Urinary bladder (tissue), 4 donors: ENCODE measurements around the gene DAZAP1. TPM values are rescaled to one million over a fixed set of nuclear protein-coding genes. Genes with fewer than 3 reads are reported as not detected.
A peak's percentile ranks its signal among the peaks of the same experiment; 100 is the strongest.

Source experiments
- DNase-seq: peaks from one replicate; pipeline ENCODE4 v3.0.0-alpha.2; 2015; ENCODE audit errors: extremely low spot score
- H3K27ac ChIP-seq: one replicate; pipeline ENCODE4 v1.5.1; 2013; ENCODE audit warnings: low read depth, mild to moderate bottlenecking, moderate library complexity
- H3K36me3 ChIP-seq: one replicate; pipeline ENCODE4 v1.6.1; 2013; ENCODE audit warnings: mild to moderate bottlenecking, moderate library complexity; ENCODE audit not compliant: insufficient read depth
- H3K4me1 ChIP-seq: one replicate; pipeline ENCODE4 v1.6.1; 2013; ENCODE audit warnings: mild to moderate bottlenecking, moderate library complexity; ENCODE audit not compliant: insufficient read depth
- H3K4me3 ChIP-seq: one replicate; pipeline ENCODE4 v1.5.1; 2013; ENCODE audit warnings: low read depth, low read length
- WGBS: extraction: QIAGEN DNeasy Blood & Tissue Kit; methylation state at CpG from one replicate; pipeline ENCODE4 v1.1.7; 2013; 5-methylcytosine and 5-hydroxymethylcytosine counted together
- polyA plus RNA-seq: library from polyadenylated mRNA; stranded (reverse); fragments of 200-250 nt; gene quantifications from one replicate; pipeline ENCODE4 v1.2.3, GENCODE V29; 2013
- total RNA-seq: library from RNA; depleted of rRNA; stranded (reverse); fragments of >200 nt; gene quantifications from one replicate; pipeline ENCODE4 v1.2.3, GENCODE V29; 2014
- donor health status: healthy with polysubstance abuse.
- donor health status: healthy.

The DAZAP1 gene
- total and polyA plus RNA-seq, 2 donors, result 37.0 to 71.5 TPM

GRCh38 chr19:1383312-1384084 is 23.9 kb upstream of the DAZAP1 start, which contains the start of gene NDUFS7:
NDUFS7 (plus strand) TSS chr19:1383907; CDS start chr19:1383927, 20 bp downstream.
- H3K4me3 ChIP-seq, result peak within 1 kb of the TSS; percentile 75
- H3K27ac ChIP-seq, result peak within 1 kb of the TSS; percentile 78
- WGBS, result under 1% methylated on average over 90 of the region's 90 CpGs
- no peaks in the 10 kb centered on the region for H3K36me3 ChIP-seq
- H3K4me1 ChIP-seq, result no peaks in the 10 kb centered on the region
- peak; percentile 71 for DNase-seq

- under 1% methylated on average over 23 of the region's 23 CpGs for WGBS
- H3K4me1 ChIP-seq, result no peaks in the 10 kb centered on the region
- H3K36me3 ChIP-seq, result no peaks in the 10 kb centered on the region
Observed at GRCh38 chr19:1384085-1384462, 23.3 kb upstream of the DAZAP1 start.

GRCh38 chr19:1384478-1385110 is 22.8 kb upstream of the DAZAP1 start:
- 34% methylated on average over 17 of the region's 17 CpGs for WGBS
- Histone ChIP-seq H3K4me1 (no peaks in the 10 kb centered on the region), H3K27ac (no peak overlapping the region), H3K36me3 (no peaks in the 10 kb centered on the region), H3K4me3 (peak overlapping the region; percentile 75)
- DNase-seq, result no peak

More at GRCh38 chr19:1384085-1384462, 23.3 kb upstream of the DAZAP1 start:
- peak overlapping the region; percentile 75 for H3K4me3 ChIP-seq
- DNase-seq, result no peak
- H3K27ac ChIP-seq, result peak overlapping the region; percentile 72

- Histone ChIP-seq H3K27ac (no peak overlapping the region), H3K36me3 (no peaks in the 10 kb centered on the region), H3K4me3 (no peak overlapping the region), H3K4me1 (no peaks in the 10 kb centered on the region)
- DNase-seq, result no peak
- 90% methylated on average over 3 of the region's 3 CpGs for WGBS
Observed at GRCh38 chr19:1385816-1386215, 21.6 kb upstream of the DAZAP1 start.

GRCh38 chr19:1386945-1387683 is 20.3 kb upstream of the DAZAP1 start:
- no peaks in the 10 kb centered on the region for H3K4me1 ChIP-seq
- H3K36me3 ChIP-seq, result no peaks in the 10 kb centered on the region
- no peak overlapping the region for H3K4me3 ChIP-seq

GRCh38 chr19:1387684-1388636 is 19.4 kb upstream of the DAZAP1 start:
- Histone ChIP-seq H3K27ac (no peak overlapping the region), H3K36me3 (no peaks in the 10 kb centered on the region), H3K4me1 (no peaks in the 10 kb centered on the region), H3K4me3 (no peak overlapping the region)
- no peak for DNase-seq
- 86% methylated on average over 45 of the region's 45 CpGs for WGBS

More at GRCh38 chr19:1386945-1387683, 20.3 kb upstream of the DAZAP1 start:
- no peak for DNase-seq
- WGBS, result 89% methylated on average over 39 of the region's 39 CpGs
- H3K27ac ChIP-seq, result no peak overlapping the region

- 91% methylated on average over 17 of the region's 17 CpGs for WGBS
- no peak for DNase-seq
- no peaks in the 10 kb centered on the region for H3K36me3 ChIP-seq
- no peak overlapping the region for H3K27ac ChIP-seq
- no peak overlapping the region for H3K4me3 ChIP-seq
- H3K4me1 ChIP-seq, result no peaks in the 10 kb centered on the region
Observed at GRCh38 chr19:1388637-1389026, 18.8 kb upstream of the DAZAP1 start.

GRCh38 chr19:1389033-1389940 is 18.1 kb upstream of the DAZAP1 start:
- H3K36me3 ChIP-seq, result no peaks in the 10 kb centered on the region
- 93% methylated on average over 39 of the region's 39 CpGs for WGBS
- DNase-seq, result no peak

GRCh38 chr19:1390890-1391423 is 16.4 kb upstream of the DAZAP1 start:
- no peak for DNase-seq
- no peaks in the 10 kb centered on the region for H3K4me1 ChIP-seq
- H3K4me3 ChIP-seq, result no peak overlapping the region
- 92% methylated on average over 42 of the region's 42 CpGs for WGBS
- no peak overlapping the region for H3K27ac ChIP-seq
- H3K36me3 ChIP-seq, result no peaks in the 10 kb centered on the region

More at GRCh38 chr19:1389033-1389940, 18.1 kb upstream of the DAZAP1 start:
- Histone ChIP-seq H3K4me1 (no peaks in the 10 kb centered on the region), H3K4me3 (no peak overlapping the region), H3K27ac (no peak overlapping the region)

GRCh38 chr19:1392407-1392806 is 15.0 kb upstream of the DAZAP1 start:
- no peaks in the 10 kb centered on the region for H3K36me3 ChIP-seq
- DNase-seq, result no peak
- WGBS, result 93% methylated on average over 15 of the region's 15 CpGs
- H3K4me1 ChIP-seq, result no peaks in the 10 kb centered on the region
- no peak overlapping the region for H3K4me3 ChIP-seq
- no peak overlapping the region for H3K27ac ChIP-seq

- WGBS, result 93% methylated on average over 37 of the region's 37 CpGs
- H3K4me3 ChIP-seq, result no peak overlapping the region
- DNase-seq, result no peak
- H3K27ac ChIP-seq, result no peak overlapping the region
- H3K36me3 ChIP-seq, result no peaks in the 10 kb centered on the region
- no peaks in the 10 kb centered on the region for H3K4me1 ChIP-seq
Observed at GRCh38 chr19:1392939-1393530, 14.4 kb upstream of the DAZAP1 start.

- H3K36me3 ChIP-seq, result no peaks in the 10 kb centered on the region
- WGBS, result 87% methylated on average over 17 of the region's 17 CpGs
- no peak overlapping the region for H3K4me3 ChIP-seq
- H3K27ac ChIP-seq, result no peak overlapping the region
- H3K4me1 ChIP-seq, result no peaks in the 10 kb centered on the region
- no peak for DNase-seq
Observed at GRCh38 chr19:1393841-1394240, 13.5 kb upstream of the DAZAP1 start.
